Stimulated activated CD4-positive, alpha-beta T cell treated with anti-CD3 and anti-CD28 coated beads, Interleukin-12 subunit alpha, Interleukin-12 subunit beta, amount 100 ng/mL, for 24 hours (primary cell): Measurements from ENCODE around the gene WBP2NL.
"Not testable (repeated sequence)": the region's sequence is repeated elsewhere in the genome, so short reads cannot be mapped to it uniquely, and the experiment has no call there.

ENCODE experiments used
- DNase-seq, 2 experiments: peaks; one replicate each; pipeline ENCODE4 v3.0.0-alpha.2; 2020; ENCODE audit warnings: low read depth in 2 of 2

Gene WBP2NL, protein sequence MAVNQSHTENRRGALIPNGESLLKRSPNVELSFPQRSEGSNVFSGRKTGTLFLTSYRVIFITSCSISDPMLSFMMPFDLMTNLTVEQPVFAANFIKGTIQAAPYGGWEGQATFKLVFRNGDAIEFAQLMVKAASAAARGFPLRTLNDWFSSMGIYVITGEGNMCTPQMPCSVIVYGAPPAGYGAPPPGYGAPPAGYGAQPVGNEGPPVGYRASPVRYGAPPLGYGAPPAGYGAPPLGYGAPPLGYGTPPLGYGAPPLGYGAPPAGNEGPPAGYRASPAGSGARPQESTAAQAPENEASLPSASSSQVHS

DNA sequence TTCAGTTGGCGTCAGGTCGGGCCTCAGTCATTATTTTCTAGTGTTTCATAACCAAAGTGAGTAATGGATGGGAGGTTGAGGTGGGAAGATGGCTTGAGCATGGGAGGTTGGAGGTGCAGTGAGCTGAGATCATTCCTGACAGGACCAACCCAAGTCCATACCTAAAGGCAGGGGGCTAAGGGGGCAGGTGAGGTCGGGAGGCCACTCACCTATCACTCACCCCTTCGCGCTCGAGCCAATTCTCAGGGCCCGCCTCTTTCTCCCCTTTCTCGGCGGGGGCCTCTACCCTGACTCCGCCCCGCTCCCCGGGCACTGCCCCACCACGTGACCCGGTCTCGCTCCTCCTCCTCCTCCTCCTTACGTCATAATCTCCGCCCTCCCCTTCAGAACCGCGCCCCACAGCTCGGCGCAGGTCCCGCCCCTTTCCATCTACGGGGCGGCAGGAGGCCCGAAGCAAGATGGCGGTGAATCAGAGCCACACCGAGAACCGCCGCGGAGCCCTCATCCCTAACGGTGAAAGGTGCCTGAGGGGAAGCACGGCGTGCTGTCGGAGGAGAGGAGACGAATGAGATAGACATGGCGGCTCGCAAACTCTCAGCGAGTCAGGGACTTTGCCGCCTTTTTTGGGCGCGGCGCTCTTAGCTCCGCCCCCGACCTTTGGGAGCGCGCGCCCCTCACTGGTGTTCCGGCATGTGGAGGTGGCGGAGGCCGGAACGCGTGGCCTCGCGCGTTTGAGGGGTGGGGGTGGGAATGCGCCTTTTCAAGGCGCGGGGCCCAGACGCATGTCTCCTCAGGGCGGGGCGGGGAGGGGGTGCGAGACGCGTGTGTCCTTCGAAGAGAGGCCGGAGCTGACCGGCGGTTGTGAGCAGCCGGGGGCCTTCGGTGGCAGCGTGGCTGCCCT is at the start of gene WBP2NL:
Gene WBP2NL, plus strand, starts transcription at position 428 of the 901 bp plus-strand sequence. Its CDS starts 31 bp downstream, at position 459.
- peak; percentile 78 for DNase-seq

DNA sequence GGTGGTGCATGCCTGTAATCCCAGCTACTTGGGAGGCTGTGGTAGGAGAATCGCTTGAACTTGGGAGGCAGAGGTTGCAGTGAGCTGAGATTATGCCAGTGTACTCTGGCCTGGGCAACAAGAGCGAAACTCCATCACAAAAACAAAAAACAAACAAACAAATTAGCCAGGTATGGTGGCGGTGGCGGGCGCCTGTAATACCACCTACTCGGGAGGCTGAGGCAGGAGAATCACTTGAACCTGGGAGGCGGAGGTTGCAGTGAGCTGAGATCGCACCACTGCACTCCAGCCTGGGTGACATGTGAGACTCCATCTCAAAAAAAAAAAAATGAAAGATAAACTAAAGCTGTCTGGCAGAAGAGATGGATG is 49.7 kb upstream of the WBP2NL start:
- not testable (repeated sequence) for DNase-seq

DNA sequence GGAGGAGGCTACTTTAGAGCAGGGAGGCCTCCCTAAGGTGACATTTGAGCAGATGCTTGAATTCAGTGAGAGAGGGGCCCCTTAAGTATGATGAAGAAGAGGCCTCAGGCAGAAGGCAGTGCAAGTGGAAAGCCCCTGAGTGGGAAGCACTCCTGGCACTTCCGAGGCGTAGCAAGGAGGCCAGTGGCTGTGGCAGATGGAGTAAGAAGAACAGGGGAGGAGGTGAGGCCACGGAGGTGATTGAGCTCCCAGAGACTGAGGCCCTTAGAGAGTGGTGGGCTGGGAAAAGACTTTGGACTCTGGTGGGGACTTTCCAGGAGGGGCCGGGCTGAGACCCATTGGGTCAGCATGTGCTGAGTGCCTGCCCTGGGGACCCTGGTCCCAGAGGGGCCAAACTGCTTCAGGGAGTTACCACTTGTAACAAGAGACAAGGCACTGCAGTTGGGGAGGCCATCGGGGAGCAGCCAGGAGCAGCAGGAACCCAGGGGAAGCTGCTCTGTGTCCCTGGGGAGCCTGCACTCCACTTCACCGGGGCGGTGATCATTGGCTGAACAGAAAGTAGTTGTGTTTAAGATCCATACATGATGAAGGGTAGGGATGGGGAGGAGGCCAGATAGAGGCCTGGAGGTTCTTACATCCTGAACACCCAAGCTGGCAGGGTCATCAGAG is 49.2 kb upstream of the WBP2NL start:
- DNase-seq: no peak

DNA sequence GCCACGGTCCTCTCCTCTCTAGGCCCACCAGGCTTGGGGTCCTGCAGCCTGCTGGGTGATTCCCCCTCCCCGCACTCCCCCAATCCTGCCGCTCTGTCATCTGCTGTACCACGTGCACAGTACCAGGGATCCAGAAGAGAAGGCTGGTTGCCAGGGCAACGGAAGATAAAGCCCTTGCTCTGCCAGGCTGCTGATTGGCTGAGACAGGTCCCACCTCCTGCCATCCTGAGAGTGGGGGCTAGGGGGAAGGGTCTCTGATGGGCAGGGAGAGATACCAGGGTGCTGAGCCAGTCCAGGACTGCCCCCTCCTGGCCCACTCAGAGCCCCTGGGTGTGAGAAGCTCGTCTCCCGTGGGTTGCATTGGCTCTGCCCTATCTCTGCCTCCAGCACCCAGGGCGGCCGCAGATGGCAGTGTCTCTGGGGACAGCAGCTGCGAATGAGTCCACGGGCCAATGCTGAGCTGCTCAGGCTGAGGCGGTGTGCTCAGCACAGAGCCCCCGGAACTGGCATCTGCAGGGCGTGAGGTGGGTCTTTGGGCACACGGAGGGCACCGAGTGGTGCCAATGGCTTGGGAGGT is 46.6 kb upstream of the WBP2NL start, which contains the start of gene SMIM45:
Gene SMIM45, plus strand, starts transcription at position 253 of the 577 bp plus-strand sequence.
- DNase-seq: no peak

DNA sequence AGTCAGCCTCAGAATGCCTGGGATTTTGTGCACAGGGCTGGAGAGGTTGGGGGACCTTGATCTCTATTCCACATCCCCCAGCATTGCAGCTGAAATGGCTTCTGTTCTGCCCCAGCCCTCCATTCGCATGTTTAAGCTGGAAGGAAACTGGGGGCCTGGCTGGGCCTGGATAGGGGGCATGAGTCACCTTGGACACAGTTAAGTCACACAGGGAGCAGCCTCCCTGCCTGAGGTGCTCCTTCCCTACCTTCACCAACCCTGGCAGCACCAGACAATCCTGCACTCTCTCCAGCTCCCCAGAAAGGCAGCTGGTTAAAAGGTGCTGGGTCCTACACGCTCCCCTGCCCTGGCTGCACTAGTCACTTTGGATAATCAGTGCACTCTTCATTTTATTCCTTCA is 45.9 kb upstream of the WBP2NL start:
- DNase-seq: no peak

DNA sequence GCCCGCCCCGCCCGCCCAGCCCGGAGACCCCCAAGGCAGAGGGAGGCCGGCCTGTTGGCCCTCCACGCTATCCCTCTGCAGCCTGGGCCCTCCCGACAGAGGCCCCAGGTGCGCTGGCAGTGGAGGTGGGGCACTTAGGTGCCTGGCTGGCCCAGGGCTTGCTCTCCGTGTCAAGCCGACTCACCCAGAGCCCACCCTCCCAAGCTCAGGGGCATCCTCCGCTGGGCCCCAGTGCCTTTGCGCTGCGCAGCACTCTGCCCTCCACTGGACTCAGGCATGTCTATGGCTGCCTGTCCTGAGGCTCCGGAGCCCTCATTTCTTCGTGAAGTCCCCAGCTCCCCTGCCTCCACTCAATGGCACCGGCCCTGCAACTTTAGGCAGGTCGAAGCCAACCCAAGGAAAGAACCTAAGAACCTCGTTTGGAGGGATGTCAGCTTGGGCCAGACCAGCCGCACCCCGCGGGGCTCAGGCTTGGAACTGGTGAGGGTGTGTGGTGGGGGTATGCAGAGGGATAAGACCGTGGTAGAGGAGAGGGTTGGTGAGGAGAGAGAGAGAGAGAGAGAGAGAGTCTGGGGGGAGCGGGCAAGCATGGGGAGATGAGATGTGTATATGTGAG is 40.5 kb upstream of the WBP2NL start:
- DNase-seq: no peak

DNA sequence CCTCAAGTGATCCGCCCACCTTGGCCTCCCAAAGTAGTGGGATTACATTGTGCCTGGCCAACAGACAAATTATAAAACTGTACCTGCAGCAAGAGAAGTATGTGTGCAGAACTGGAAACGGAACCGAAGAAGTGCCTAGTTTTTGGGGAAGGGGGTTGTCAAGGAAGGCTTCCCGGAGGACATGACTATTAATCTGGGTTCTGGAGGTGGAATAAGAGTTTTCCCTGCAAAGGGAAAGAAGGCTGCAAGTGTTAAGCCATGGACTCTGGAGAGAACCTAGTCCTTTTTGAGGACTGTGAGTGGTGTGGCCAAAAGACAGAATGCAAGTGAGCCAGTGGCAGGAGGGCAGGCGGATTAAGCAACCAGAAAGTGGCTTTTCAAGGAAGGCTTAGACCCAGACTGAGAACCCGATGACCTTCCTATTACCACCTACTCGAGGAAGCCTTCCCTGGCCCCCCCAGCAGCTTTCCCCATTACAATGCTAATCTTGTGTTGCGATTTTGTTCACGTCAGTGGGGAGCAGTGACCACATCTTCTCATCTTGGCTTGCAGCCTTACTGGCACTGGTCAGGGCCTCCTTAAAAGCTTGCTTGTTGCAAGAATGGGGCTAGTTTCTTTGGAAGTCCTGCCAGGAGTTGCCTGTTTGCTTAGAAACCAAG is 35.0 kb upstream of the WBP2NL start:
- no peak for DNase-seq

DNA sequence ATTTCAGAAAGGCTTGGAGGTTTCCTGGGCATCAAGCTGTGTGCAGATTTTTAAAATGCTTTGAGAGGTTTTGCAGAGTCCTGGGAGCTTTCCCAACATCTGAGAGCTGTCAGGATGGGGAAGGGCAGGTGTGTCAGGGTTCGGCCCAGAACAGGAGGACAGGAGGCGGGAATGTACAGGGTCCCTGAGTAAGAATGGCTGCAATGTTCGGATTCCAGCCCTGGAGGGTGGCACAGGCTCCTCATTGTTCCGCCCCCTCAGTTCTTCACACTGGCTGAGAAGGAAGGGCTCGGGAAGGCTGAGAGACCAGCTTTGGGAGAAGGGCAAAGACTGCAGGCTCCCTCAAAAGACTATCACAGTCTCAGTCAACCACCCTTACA is 34.5 kb upstream of the WBP2NL start:
- DNase-seq: no peak

DNA sequence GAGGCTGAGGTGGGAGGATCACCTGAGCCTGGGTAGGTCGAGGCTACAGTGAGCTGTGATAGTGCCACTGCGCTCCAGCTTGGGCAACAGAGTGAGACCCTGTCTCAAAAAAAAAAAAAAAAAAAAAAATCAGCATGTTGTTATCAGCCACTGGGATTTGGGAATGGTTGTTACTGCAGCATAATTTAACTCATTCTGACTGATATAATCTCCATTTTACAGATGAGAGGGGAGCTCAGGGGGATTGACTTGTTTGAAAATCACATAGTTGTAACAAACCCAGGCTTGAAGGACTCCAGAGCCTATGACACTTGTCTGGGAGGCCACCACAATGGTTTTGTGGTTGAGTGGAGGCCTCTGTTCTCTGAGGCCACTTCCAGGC is 32.4 kb upstream of the WBP2NL start:
- DNase-seq: no peak

DNA sequence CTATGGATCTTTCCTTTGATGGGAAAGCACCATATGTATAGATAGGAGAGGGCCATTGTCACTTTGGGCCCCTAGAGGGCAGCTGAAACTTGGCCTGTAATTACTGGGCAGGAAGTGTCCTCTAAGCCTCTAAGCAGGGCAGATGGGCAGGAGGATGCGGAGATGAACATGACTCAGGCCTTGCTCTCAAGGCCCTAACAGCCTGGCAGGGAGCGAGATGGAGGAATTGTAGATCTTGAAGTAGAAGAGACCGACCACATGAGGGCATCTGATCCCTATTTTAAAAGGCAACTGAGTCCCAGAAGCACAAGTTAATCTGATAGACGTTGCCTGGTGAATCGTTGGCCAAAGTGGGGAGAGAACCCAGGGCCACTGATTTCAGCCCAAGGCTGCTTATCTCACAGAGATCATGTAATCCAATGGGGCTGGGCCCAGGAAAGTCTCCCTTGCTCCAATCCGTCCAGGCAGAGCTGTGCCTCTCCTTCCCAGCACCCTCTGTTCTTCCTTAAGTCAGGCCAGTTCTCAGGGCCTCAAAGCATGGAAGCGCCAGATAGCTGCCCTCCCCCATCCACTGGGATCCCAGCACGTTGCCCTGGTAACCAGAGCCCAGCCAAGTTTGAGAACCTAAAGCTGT is 31.9 kb upstream of the WBP2NL start:
- no peak for DNase-seq

DNA sequence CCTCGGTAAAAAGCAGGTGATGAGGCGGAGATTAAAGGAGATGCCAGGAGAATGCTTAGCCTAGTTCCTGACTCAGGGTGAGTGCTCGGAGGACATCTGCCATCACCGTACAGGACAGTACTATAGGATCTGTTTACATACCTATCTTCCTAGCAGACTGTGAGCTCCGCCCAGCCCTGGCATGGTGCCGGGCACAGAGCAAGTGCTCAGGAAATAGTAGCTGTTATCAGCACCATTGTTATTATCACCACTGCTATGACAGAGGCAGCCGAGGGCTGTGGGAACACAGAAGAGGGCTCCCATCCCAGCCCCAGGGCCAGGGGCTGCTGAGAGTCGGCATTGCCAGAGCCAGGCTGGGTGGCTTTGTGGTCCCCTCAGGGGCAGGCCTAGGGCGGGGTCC is 30.0 kb upstream of the WBP2NL start:
- DNase-seq: no peak

DNA sequence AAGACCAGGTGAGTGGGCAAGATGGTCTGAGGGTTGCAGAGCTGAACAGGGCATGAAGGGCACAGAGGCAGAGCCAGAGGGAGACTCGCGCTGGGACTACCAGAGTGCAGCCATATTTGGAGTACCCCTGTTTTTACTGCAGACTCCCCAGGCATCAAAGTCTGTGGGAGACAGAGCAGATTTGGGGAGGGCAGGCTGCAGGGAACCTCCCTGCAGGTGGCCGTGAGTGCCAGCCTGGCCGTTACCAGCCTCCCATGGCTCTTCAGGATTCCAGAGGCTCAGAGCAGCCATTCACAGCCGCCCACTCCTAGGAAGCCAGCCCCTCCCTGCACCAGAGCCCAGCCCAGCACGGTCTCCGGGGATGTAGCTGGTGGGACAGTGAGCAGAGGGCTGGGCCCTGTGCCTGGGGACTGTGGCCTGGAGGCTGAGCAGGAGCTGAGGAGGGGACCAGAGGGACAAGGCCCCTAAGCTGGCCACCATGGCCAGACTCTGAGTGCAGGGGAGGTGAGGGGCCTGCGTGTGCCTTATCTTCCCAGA is 29.4 kb upstream of the WBP2NL start, which contains the start of gene SEPTIN3:
Gene SEPTIN3, plus strand, starts transcription at position 334 of the 537 bp plus-strand sequence. CDS start 2,050 bp downstream, outside the sequence.
- DNase-seq: no peak

DNA sequence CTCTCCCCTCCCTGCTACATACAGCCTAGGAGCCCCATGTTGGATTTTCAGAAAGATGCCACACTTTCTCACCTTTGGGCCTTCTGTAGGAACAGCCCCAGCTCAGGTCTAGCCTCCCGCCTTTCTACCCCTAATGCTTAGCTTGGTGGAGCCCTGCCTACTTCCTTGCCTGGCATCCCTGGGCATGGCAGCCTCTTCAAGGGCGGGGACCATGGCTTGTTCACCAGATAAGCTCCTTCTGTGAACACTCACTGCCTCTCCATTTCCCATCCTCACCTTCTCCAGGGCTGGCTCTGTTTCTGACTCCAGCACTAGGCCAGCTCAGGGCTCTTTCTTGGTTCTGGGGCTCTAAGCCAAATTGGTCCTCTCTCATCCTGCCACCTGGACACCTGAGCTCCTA is 28.0 kb upstream of the WBP2NL start:
- no peak for DNase-seq

DNA sequence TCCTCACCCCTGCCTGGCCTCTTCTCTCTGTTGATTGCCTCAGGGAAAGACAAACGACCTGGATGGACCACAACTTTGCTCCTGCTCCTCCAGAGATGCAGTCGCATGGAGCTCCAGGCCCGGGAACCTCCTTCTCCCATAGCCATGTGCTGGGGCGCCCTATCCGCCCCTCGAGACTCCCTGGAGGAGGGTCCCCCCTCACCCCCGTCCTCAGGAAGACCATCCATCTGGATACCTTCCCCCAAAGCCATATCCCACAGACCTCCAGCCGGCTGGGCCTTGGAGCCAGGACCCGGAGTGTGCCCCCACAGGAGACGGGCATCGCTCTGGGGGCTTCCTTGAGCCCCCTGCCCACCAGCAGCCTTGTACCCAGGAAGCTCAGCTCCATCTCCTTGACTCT is 27.2 kb upstream of the WBP2NL start:
- no peak for DNase-seq

DNA sequence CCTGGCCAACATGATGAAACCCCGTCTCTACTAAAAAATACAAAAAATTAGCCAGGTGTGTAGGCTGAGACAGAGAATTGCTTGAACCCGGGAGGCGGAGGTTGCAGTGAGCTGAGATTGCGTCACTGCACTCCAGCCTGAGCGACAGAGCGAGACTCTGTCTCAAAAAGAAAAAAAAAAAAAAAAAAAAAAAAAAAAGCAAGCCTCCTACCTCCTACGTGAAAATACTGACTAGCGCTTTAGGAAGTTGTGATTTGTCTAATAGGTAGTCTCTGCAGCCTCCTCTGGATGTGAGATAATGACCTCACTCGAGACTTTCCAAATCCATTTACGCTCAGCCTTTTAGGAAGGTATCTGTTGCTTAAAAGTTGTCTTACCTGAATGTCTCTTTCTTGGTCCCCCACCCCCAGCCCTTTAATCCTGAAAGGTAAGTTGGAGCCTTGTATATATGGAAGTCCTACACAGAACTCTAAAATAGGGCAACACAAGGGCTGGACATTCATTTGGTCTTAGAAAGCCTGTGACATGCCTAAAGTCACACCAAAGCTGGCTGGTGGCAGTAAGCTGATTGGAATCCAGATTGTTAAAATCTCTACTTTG is 23.8 kb upstream of the WBP2NL start:
- no peak for DNase-seq

DNA sequence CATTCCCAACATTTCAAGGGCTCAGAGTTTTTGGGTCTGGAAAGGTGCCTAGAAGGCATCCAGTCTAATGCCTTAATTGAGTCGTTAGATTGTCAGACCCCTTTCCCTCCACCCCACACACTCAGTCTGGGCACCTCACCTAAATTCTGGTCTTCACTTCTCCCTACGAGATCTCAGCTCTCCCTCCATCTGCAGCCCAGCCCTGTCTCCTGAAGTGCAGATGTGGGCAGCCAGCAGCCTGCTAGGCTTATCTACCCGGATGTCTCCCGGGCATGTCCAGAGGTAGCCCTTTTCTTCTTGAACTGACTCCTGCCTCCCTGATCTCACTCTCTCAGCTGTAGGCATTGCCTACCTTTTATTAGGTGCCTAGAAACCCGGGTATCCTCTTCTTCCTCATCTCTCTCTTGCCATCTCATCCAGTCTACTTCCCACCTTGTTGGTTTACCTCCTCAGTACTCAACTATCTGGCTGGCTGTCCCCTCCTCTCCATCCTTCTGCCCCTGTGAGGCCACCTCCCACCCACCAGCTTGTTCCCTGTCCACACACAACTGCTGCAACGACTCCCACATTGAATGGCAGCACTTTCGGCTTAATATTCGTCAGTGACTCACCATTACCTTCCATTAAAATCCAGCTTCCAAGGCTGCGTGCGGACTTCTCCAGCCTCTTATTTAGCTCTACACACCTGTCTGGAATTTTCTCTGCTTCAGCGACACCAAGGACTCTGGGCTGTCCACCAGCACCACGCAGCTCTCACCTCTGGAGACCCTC is 23.1 kb upstream of the WBP2NL start:
- no peak for DNase-seq

DNA sequence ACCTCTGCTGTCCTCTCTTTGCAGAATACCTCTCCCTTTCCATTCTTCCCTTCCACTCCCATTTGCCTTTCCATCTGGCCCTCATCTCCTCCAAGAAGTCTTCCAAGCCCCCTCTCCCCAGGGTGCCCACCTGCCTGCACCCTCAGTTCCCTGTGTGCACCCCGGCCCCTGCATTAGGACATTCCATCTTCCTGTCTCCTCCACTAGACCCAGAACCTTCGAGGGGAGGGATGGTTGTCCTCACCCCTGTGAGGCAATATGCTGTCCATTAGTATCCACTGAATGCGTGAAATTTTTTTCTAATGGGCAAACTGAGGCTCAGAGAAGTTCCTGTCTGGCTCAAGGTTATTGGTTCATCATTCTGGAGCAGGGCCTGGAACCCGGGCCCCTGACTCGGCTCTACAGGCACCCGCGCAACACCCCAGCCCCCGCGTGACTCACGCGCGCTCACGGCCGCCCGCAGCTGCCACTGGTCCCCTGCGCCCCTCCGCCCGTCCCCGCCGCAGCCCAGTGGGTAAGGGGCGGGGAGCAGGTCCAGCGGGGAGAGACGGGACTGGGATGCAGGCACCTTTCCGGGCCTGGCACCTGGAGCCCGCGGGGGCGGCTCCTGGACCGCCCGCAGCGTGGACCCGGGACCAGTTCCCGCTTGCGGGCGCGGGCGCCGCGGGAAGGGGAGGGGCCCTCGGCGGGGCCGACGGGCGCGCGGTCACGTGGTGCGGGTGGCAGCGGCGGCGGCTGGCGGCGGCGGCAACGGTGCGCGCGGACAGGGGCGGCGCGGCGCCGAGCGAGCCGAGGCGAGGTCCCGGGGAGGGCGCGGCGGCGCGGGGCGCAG is 22.3 kb upstream of the WBP2NL start:
- peak in 1 of 2 experiments; percentile 29 for DNase-seq

DNA sequence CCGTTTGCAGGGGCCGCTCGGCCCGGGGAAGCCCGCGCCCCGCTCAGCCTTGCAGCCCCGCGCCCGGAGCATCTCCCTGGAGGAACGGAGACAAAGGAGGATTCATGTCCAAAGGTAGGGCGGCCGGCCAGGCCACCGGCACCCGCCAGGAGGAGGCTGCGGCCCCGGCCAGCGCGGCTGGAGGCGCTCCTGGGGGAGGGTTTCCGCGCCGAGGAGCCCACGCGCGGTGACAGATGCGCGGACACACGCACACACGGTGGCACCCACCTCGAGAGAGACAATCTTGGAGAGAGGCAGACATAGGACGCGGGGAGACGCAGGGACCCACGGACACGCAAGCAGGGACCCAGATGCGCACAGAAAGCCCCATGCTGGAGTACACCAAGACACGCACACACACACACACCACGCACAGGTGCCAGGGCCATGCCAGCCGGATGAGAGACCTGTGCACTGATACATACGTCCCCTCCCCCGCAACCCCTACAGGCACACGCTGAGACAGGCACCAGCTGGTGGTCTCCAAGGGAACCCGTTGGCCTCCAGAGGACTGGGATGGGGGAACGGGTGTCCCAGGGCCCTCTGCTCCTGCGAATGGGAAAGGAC is 21.5 kb upstream of the WBP2NL start:
- DNase-seq: no peak
